C4-2B (cell line): ENCODE measurements around the gene GLB1L3.

Experiments
- H3K27ac ChIP-seq: fragments of 450-650 bp; 2 replicates; pipeline ENCODE4 v1.5.1; 2017
- ZFX ChIP-seq: fragments of 450-650 bp; IDR thresholded peaks from 2 replicates; pipeline ENCODE4 v1.6.1; 2017
- TF ChIP-seq, protein P1 (sequence below): fragments of 450-650 bp; conservative IDR thresholded peaks from 2 replicates; pipeline ENCODE4 v1.5.1; 2017; ENCODE audit warnings: mild to moderate bottlenecking

GLB1L3 gene

DNA sequence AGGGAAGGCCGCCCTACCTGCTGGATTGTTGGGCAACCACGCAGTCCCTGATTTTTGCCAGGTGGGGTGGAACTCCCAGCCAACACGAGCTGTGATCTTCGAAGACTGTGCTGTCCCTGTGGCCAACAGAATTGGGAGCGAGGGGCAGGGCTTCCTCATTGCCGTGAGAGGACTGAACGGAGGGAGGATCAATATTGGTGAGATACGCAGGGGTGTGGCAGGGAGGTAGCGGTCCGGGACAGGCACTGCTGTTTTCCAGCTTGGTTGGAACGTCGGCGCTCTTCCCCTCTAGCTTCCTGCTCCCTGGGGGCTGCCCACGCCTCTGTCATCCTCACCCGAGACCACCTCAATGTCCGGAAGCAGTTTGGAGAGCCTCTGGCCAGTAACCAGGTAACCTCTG, 15.2 kb upstream of the GLB1L3 start:
- TF ChIP-seq, protein P1, sequence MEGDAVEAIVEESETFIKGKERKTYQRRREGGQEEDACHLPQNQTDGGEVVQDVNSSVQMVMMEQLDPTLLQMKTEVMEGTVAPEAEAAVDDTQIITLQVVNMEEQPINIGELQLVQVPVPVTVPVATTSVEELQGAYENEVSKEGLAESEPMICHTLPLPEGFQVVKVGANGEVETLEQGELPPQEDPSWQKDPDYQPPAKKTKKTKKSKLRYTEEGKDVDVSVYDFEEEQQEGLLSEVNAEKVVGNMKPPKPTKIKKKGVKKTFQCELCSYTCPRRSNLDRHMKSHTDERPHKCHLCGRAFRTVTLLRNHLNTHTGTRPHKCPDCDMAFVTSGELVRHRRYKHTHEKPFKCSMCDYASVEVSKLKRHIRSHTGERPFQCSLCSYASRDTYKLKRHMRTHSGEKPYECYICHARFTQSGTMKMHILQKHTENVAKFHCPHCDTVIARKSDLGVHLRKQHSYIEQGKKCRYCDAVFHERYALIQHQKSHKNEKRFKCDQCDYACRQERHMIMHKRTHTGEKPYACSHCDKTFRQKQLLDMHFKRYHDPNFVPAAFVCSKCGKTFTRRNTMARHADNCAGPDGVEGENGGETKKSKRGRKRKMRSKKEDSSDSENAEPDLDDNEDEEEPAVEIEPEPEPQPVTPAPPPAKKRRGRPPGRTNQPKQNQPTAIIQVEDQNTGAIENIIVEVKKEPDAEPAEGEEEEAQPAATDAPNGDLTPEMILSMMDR = no peak
- TF ChIP-seq ZFX = no peak
- H3K27ac ChIP-seq = no peak overlapping the region

- no peak overlapping the region for H3K27ac ChIP-seq
- TF ChIP-seq, protein P1 = peak; percentile 83
- TF ChIP-seq ZFX = no peak
Observed at GRCh38 chr11:134261626-134262488, 14.3 kb upstream of the GLB1L3 start.

GRCh38 chr11:134264966-134265764, 11.0 kb upstream of the GLB1L3 start:
- TF ChIP-seq, protein P1 = no peak
- no peak for TF ChIP-seq ZFX
- peak overlapping the region; percentile 7; the same call in 1 of the 2 replicates for H3K27ac ChIP-seq

- TF ChIP-seq, protein P1 = no peak
- TF ChIP-seq ZFX = no peak
- no peak overlapping the region for H3K27ac ChIP-seq
Observed at GRCh38 chr11:134266440-134266839, 9.7 kb upstream of the GLB1L3 start.

- H3K27ac ChIP-seq = no peak overlapping the region
- TF ChIP-seq ZFX = no peak
- TF ChIP-seq, protein P1 = no peak
Observed at GRCh38 chr11:134266841-134267251, 9.3 kb upstream of the GLB1L3 start.

DNA sequence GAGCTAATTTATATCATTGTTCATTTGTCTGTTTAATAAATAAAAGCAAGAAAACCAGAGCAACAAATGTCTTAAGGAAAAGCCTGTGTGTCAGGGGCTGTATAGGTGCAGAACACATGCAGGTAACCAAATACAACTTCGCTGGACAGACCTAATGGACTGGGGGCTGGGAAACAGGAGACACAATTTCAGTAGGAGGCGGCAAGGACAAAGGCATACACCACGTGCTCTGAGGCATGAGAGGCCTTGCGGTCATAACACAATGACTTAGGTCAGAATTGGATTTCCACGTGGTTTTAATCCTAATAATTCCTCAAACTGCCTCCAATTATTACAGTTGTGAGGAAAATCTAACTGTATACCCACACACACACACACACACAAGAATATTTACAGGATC, 8.7 kb upstream of the GLB1L3 start:
- TF ChIP-seq ZFX = no peak
- TF ChIP-seq, protein P1 = no peak
- no peak overlapping the region for H3K27ac ChIP-seq

- no peak for TF ChIP-seq ZFX
- TF ChIP-seq, protein P1 = no peak
- no peak overlapping the region for H3K27ac ChIP-seq
Observed at GRCh38 chr11:134267966-134268365, 8.2 kb upstream of the GLB1L3 start.
